ENCODE data around the gene HIRA.
"Not testable (repeated sequence)": the region's sequence is repeated elsewhere in the genome, so short reads cannot be mapped to it uniquely, and the experiment has no call there.

The HIRA gene

GRCh38 chr22:19443544-19444211, 12.1 kb upstream of the HIRA start:
- no peak for DNase-seq (ENCODE audit: low read depth)

GRCh38 chr22:19442166-19442565, 10.6 kb upstream of the HIRA start:
- no peak for DNase-seq (ENCODE audit: low read depth)

DNA sequence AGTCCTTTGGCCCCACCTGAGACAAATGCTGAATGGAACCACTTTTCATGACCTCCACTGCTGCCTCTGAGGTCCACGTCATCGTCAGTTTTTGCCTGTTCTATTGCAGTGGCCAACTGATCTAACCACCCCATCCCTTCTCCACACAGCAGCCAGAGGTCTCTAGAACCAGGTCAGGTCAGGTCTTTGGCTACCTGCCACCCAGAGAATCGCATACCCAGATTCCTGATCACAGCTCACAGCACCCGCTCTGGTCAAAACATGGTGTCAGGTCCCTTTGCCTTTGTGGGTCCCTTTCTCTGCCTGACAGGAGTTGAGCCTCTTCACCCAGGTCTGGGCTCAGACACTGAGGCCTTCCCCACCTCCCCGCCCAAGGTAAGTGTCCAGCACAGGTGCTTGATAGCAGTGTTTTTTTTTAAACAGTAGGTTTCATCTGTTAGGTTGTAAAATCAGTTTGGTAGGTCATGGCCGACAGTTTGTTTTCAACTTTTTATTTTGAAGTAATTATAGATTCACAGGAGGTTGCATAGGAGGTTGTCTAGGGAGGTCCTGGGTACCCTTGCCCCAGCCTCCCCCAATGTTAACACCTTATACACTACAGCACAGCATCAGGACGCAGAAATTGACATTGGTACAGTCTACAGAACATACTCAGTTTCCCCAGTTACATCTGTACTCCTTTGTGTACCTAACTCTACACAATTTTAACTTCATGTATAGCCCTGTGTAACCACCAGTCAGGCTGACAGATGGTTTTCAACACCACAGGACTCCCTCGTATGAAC, 9.1 kb upstream of the HIRA start:
- DNase-seq (ENCODE audit: low read depth), result no peak

GRCh38 chr22:19438298-19438697, 6.8 kb upstream of the HIRA start:
- DNase-seq (ENCODE audit: low read depth), result no peak

DNA sequence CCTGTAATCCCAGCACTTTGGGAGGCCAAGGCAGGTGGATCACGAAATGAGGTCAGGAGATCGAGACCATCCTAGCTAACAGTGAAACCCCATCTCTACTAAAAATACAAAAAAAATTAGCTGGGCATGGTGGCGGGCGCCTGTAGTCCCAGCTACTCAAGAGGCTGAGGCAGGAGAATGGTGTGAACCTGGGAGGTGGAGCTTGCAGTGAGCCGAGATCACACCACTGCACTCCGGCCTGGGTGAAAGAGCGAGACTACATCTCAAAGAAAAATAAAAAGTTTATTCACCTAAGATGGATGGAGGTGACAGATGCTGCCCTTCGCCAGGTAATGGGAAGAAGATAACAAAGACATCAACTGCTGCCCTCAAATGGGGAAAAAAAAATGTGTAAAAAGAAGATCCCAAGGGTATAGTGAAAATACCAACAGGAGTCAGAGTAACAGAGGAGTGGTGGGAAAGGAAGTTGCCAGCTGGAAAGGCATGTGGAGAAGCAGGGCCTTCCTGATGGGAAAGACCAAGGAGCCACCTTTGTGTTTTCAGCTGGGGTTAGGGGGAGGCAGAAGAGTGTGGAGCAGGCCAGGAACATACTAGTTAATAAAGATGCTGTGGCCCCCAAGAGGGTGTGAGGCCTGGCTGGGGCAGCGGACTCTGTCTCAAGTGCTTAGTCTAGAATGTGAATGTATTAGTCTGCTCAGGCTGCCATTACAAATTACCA, 5.1 kb upstream of the HIRA start:
- DNase-seq (ENCODE audit: low read depth), result not testable (repeated sequence)

- no peak for DNase-seq (ENCODE audit: low read depth)
These were observed 3.5 kb upstream of the HIRA start for GRCh38 chr22:19434829-19435580.

GRCh38 chr22:19434401-19434800, 2.9 kb upstream of the HIRA start:
- no peak for DNase-seq (ENCODE audit: low read depth)

DNA sequence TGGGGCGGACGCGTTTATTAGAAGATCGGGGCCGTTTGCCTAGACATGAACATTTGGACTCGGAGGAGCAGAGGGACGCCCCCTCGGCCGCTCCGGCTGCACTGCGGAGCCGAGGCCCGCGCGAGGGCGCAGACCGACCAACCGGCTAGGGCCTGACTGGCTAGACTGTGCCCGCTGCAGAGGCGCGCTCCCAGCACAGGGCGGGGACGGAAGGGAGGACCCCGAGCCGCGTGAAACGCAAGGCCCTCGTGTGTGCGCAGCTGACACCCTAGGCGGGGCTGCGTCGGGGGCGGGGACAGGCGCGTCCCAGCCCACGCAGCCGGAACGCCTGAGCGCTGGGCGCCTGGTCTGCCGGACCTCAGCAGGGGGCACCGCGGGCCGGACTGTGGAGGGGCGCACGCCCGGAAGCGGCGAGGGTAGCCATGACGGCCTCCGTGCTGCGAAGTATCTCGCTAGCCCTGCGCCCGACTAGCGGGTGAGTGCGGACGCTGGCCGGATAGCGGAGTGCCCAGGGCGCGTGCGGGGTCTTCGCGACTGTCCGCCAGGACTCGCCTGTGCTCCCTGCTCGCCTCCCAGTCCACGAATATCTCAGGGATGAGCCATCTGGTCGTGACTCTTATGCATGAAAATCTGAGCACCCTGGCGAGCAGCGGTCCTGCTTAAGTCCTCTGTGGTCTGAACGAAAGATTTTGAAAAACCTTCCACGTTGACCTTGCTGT, 759 bp upstream of the HIRA start, which contains the start of gene MRPL40:
TSS of gene MRPL40 (plus strand) at position 413 of the 719 bp plus-strand sequence. CDS start at position 423, 10 bp downstream.
- peak; percentile 82 for DNase-seq (ENCODE audit: low read depth)

DNA sequence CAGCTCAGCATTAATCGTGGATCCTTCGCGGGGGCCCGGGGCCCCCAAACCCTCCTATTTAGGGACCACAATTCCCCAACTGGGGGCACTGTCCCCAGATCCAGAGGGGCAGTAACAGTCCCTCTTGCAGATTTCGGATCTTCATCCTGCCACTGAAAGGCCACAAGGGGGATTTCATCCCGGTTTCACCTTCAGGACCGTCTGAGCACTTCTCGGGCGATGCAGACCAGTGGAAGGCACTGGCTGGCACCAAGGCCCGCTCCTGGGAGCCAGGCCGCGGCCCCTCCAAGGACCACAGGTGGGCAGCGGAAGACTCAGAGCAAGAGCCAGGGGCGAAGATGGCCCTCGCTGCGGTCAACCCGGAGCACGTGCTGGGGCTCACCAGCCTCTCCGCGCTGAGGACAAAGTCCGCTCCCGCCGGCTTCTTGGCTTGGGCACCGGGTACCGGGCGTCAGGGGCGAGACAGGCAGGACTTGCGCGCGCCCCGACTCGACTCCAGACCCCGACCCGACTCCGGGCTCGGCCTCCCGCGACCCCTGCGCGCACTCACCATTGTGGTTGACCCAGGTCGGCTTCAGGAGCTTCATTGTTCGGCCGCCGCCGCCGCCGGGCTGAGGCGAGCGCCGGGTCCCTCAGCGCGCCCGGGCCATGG, 517 bp downstream of the HIRA start:
- peak; percentile 13 for DNase-seq (ENCODE audit: low read depth)

DNA sequence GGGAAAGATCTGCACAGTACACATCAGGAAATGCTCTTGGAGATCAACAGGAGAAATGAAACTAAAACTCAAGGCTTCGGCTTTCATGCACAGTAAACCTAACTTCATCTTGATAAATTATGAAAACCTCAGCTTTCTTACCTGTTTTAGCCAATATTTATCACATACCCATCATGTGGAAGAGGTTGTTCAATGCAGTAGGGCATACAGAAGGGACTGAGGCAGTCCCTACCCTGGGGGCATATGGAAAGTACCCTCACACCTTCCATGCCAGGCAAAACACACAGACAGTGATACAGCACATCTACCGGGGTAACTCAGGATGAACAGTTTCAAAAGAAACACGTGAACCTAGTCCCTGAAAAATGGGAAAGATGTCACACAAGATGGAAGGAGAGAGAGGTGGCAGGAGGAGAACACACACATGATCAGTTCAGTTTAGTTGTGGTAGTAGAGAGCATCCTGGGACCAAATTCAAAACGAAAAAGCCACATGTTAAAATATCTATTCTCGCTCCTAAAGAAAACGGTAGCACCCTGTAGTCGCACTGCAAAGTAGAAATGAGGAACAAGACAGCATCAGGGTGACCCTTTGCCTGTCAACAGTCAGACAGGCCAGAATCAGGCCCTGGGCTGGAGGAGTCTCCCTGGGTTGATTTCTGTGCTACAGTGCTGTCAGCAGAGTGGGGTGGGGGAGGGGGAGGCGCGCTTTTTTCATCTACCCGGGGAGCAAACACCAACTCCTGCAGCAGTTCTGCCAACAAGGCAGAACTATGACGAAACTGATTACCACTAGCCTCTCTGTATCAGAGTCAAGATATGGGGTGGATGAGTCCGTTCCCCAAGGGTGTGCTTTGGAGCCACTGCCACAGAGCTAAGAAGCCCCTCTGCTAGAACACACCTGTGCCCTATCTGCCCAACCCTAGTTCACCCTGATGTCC, 1.3 kb downstream of the HIRA start:
- no peak for DNase-seq (ENCODE audit: low read depth)

- DNase-seq (ENCODE audit: low read depth), result no peak
These were observed 7.4 kb downstream of the HIRA start for GRCh38 chr22:19424186-19424500.

GRCh38 chr22:19422440-19423301, 8.9 kb downstream of the HIRA start:
- no peak for DNase-seq (ENCODE audit: low read depth)

- DNase-seq (ENCODE audit: low read depth), result no peak
These were observed 11.2 kb downstream of the HIRA start for GRCh38 chr22:19420321-19420720.

- DNase-seq (ENCODE audit: low read depth), result peak; percentile 24
These were observed 11.9 kb downstream of the HIRA start for GRCh38 chr22:19419464-19420178.

DNA sequence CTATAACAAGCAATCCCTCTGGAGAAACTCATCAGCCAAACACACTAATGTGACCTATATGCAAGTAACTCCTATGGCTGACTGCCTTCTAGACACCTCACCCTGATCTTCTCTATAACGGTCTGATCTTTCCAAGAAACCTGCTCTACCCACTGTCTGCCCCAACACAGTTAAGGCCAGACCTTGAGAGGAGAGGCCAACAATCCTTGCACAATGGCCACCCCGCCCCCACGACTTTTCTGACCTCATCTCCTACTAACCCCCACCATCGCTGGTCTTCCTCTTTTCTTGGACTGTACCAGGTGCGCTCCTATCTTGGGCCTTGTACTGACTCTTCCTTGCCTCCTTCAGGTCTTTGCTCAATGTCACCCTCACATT, 12.5 kb downstream of the HIRA start:
- DNase-seq (ENCODE audit: low read depth), result no peak

DNA sequence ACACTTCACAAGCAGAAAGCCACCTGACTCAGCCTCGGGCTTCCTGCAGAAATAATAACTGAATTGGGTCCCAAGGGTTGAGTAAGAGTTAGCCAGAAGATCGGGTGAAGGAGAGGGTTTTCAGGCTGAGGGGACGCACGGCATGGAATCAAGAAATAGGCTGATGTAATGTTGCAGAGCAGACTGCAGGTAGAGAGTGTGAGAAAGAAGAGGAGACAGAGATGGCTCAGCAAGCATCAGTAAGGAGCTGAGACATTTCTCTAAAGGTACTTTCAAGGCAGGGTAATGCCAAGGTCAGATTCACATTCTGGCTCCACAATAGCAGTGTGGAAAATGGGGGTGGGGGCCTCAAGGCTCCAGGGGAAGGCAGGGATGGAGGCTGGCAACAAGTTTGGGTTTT, 18.6 kb downstream of the HIRA start:
- DNase-seq (ENCODE audit: low read depth), result no peak

DNA sequence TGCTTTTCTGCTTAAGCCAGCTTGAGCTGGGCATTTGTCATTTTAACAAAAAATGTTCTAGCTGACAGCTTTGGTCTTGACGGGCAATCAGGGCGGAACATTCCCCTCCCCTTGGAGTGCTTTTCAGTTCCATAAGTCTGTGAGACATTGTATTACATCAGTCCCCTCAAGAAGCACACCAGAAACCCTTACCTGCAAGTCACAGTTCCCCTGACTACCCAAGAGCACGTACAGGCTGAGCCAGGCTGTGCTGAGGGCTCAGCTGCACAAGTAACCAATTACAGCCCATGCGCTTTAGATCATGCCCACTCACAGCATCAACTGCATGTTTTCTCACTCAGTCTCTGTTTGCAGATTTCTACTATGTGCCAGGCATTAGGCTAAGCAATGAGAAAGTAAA, 19.1 kb downstream of the HIRA start:
- no peak for DNase-seq (ENCODE audit: low read depth)

- DNase-seq (ENCODE audit: low read depth), result no peak
These were observed 19.9 kb downstream of the HIRA start for GRCh38 chr22:19411690-19412045.
